Brain pericyte (primary cell): ENCODE measurements around the gene GRK5.

ENCODE experiments used
- DNase-seq: peaks from one replicate; pipeline ENCODE4 v3.0.0-alpha.2; 2012; ENCODE audit warnings: low read depth, low spot score

The GRK5 gene

DNA sequence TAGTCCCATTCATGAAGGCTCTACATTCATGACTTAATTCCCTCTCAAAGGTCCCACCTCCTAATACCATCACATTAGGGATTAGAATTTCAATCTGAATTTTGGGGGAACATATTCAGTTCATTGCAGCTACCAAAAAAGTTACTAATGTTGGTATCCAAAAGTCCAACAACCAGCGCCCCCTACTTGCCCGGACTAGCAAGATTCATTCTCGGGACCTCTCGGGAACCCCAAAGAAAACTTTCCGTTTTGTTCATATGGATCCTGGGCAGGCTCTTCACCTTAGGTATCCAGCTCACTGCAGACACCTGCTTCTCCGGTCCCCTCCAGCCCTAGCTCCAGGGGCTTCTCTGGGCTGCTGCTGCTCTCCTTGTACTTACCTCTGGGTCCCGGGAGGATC lies 8.9 kb upstream of the GRK5 start:
- DNase-seq: no peak

DNA sequence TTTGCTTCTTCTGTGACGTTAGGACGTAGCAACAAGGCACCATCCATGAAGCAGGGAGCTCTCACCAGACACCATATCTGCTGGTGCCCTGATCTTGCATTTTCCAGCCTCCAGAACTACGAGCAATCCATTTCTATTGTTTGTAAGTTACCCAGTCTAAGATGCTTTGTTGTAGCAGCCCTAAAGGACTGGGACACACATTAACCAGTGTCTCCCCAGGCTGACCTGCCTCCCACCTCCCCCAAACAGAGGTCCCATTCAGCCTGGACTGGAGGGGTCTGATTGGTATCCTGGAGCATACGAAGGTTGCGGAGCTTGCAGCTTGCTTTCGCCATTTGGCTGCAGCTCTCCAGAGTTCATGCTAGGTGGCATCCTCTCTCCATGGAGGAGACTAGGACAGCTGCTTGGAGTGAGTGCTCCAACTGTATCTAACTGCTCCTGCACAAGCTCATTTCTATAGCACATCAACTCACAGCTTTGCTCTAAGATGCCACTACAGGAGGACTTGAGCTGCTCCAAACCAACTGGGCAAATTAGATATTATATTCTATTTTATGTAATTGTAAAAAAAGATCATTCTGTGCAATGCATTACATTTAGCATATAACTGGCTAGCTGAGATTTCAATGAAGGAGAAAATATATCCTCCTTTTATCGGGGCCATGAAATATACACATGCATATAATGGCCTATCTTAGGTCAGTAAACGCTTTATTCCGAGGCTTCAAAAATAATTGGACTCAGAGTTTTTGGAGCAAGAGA lies 8.0 kb upstream of the GRK5 start:
- DNase-seq: peak; percentile 53

DNA sequence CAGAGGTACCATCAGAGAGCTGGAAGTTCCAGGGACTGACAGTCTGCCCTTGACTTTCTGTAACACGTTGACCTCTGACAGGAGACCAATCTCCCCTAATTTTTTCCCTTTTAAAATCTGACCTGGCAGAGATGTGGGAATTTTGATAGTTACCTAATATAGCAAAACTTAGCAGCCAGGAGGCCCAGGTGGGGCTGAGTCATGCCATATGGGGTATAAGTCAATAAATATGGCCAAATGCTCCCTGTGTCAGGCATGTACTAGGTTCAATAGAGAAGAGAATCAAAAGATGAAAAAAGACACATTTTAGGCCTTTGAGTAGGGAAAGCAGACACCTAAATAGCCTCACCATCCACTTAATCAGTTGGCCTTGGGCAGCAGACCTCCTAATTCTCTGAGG lies 6.1 kb upstream of the GRK5 start:
- DNase-seq: no peak

DNA sequence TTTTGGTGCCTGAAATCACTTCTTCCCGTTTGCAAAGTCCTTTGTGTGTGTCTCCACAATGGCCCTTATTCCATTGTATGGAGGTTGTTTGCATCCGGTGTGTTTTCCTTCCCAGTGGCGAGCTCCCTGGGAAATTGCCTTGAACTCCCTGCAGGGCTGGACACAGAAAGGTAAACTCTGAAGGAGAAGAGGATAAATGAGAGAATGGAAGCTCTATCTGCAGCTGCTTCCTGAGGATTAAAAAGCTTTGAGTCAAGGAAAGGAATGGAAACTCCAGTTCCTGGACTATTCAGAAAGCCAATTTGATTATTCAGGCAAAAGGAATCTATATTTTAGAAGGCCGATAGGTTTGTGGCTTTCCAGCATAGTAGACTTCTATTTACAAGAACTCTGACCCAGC lies 4.4 kb upstream of the GRK5 start:
- no peak for DNase-seq

DNA sequence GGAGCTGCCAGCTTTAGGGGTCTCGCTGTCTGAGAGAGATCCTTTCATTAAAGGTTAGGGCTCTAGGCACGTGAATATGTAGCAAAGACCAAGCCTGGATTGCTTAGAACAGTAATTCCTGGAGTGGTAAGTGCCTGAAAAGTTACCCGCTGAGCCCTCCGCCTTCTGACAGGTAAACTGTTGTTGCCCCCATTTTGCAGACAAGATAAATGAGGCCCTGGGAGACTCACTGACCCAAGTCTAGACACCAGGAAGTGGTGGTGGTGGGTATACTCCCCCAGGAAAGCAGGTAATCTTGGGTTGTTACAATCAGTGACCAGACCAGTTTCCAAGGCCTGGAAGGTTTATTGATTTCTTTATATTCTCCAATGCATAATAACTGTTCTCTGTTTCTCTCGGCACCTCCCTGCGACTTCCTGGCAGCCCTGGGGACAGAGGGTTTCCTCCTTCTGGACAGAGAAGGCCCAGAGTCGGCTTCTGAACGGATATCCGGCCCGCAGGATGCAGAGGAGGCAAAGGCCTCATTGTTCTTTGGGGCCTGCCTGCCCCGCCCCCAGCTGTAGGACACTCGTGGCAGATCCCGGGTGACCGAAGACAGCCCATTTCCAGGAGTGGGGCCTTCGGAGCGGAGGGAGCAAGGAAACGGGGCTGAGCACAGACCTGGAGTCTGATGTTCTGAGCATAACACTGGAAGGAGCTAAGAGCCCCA lies 1.3 kb upstream of the GRK5 start:
- no peak for DNase-seq

DNA sequence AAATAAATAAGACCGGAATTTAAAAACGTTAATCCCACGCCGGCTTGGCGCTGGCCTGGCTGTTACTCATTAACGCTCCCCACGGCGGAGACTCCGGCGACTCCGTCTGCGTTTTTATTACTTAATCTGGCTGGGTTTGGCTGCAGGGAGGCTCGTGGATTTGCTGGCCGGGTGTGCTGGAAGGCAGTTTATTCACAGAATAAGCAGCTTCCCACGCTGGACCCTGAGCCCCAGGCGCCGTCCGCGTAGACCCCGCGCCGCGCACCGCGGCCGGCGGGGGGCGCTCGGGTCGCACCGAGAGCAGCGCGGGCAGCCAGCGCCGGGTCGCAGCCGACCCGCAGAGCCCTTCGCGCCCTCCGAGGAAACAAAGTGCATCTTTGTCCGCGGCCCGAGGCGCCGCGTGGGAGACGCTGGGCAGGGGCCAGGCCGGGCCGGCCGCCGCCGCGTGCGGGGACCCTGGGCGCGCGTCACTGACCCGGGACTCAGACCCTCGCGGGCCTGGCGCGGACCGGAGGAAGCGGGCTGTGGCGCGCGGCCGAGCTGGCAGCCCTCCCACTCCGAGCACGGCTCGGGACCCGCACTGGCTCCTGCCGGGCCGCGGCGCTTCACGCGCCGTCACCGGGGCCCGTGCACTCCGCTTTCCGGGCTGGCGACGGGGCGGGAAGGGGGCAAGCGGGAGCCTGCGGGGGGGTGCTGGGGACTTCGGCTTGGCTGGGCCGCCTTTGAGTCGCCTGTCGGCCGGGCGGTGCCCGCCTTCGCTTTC lies 587 bp upstream of the GRK5 start:
- no peak for DNase-seq

DNA sequence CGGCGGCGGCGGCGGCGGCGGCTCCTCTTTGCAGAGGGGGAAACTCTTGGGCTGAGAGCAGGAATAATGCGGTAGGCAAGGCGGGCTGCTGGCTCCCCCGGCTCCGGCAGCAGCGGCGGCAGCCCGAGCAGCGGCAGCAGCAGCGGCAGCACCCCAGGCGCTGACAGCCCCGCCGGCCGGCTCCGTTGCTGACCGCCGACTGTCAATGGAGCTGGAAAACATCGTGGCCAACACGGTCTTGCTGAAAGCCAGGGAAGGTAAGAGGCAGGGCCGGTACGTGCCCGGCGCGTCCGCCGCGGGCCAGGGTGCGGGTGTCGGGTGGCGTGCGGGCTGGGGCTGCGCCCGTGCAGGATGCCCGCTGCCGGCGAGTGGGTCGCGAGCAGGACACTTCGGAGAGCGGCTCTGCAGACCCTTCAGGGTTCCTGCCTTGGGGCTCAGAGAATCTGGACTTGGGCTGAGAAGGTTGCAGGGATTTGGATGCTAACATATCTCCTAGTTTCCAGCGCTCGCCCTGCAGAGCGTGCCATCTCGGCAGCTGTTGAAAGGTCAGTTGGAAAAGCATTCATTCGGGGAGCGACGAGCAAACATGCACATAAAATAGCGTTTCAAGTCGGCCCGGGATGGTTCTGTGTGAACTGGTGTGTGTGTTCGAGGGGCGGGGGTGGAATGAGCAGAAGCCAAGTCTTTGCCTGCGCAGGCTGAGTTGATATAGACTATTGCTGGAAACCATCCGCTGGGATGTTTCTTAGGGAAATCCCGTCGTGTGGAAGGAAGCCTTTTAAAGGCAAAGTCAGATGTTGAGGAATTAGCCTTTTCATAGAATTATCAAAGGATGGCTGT lies 562 bp downstream of the GRK5 start:
- DNase-seq: no peak

DNA sequence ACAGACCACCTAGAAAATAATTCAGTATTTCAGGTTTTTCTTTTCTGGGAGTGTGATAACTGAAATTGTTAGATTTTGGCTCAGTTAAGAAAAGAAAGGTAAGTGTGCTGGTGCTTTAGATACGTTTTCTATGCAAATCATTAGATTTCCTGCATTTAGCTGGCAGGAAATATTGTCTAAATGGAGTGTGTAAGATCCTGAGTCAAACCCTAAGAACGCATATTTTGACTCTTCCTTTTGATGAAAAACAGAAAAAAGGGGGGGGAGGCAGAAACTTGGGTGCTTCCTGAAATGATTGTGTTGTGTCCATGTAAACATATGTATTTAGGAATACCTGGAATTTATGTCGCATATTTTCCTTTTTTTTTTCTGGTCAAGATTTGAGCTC lies 1.2 kb downstream of the GRK5 start:
- DNase-seq: no peak

DNA sequence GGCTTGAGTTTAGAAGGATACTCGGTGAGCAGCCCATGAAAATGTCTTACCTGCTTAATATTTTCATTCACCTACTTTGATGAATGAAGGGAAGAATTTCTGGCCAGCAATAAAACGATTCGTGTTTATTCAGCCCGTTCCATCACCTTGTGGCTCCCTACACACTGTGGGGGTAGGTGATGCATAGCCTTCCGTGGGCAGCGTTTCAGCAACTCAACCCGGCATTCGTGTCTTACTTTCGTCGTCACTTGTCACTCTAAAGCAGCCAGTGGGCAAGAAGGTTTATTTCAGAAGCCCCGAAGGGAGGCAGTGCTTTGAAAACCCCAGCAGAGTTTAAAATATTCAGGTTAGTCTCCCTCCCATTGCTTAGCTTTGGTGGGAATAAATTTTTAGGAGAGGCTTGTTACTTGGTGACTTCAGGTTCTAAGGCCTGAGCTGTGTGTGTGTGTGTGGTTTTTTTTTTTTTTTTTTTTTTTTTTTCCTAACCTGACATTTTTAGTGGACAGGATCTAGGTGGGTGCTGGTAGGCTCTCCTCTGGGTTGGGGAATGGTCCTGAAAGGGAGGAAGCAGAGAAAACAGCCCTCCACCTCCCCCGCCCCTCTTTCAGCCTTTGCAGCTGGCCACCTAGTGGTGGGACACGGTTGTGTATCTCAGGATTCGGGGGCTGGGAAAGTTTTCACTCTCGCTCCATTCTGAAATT lies 1.8 kb downstream of the GRK5 start:
- no peak for DNase-seq

DNA sequence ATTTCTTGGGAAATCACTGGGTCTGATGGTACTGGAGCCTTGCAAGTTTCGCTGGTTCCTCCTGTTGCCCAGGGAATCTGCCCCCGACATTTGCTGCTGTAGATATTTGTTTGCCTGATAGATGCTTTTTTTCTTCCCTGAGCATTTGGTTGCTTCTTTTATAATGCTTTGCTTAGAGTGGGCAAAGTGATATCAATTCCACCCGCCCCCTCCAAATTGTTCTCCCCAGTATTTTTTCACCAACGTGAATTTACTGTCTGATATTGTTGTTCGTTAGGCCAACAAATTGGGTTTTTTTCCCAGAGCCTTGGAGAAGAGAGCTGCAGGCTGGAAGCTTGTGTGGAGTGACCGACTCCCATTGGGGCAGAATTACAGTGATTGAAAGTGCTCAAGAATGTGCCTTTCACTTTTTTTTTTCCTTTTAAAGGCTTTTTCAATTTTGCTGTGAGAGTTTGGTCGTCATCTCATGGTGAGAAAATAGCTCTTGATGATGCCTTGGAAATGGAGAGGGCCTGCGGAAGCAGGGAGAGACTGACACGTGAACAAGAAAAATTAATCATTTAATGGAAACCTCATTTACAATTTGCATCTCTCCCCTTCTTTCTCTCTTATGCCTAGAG lies 2.5 kb downstream of the GRK5 start:
- no peak for DNase-seq

DNA sequence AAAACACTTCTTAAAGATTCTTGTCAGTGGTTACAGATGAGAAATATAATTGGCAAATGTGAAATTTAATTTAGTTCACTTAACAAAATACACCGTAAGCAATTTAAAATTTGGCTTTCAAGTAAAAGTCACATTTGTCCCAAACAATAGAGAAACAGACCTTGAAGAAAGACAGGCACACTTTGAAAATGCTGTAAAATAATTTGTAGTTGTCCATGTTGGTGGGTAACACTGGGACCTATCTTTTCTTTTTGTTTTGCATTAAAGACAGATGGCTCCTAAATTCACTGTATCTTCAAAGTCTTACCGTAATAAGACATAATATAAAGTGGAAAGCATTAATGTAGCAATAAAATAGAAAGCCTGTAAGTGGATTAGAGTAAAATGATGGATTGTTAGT lies 3.3 kb downstream of the GRK5 start:
- DNase-seq: no peak

DNA sequence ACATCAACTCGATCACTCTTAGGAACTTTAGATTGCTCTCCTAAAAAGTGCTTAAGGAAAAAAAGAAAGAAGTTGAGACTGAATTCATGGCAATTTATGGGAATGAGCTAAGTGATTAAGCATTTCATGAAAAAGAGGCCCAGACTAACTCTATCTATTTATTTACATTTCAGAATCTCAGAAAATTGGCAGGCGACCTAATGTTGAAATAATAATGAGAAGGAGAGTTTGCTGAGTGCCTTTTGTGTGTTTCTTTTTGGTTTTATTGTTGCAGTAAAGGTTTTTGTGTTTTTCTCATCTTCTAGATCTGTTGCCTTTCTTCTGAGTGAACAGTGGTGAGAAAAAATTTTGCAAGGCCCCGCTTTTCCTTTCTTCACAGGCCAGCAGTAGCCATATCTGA lies 3.8 kb downstream of the GRK5 start:
- DNase-seq: no peak

DNA sequence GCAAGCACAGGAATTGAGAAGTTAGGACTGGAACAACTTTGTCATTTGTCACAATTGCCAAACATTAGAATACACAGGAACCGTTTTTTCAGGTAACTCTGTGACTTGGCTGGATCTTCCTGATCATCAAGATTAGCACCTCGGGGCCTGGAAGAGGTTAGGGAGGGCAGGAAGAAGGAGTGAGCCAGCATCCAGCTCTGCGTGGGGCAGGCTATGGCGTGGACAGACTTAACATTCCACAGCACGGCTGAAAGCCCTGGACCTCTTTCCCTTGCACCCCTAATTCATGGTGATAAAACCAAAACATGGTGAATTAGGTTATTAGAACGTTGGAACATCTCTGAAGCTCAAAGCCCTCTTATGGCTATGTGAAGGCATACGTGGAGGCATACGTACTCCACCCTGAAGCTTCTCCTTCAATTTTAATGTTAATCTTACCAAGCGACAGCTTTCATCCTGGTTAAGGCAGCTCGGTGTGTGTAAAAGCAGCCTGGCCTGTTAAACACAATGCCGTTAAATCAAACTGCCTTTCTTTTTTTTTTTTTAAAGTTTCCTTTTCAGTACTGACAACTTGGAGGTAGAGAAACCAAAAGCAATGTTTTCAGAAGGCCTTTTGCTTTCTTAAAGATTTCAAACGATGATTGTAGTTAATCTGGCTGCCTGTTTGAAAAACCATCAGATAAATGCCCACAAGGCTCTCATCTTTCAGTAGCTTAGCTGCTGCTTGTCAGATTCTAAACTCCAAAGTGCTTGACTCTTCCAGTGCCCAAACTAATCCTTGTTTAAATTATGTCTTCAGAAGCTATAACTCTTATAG lies 4.5 kb downstream of the GRK5 start:
- no peak for DNase-seq

DNA sequence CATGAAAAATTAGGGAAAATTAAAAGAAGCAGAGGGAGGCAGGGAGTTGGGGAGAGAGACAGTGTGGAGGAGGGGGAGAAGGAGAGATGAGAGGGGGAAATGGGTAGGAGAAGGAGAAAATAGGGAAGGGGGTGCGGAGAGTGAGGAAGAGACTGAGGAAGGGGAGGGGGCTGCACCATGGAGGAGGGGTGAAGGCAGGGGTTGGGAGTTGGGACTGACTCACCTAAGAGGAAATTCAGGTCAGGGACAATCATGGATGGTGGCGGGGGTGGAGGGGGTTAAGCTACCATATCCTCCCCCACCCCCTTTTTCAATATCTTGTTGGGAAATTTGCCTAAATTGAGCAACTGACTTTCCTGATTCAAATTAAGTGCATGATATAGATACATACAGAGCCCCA lies 8.0 kb downstream of the GRK5 start:
- no peak for DNase-seq

DNA sequence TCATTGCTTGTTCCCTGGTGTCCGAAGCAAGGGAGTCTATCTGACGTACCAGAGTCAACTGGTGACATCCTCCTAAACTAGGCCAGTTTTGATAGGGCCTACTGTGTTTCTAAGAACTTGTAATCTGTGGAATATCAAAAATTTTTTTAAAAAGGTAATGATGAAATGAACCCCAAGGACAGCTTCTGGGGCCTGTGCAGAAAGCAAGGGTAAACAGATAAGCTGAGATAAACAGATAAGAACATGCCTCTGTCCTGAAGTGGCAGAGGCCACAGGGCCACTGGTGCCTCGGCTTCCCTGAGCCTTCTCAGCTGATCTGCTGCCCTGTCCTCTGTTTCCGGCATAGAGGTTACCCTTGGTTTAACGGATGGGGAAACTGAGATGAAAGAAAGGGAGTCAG lies 8.8 kb downstream of the GRK5 start:
- no peak for DNase-seq

DNA sequence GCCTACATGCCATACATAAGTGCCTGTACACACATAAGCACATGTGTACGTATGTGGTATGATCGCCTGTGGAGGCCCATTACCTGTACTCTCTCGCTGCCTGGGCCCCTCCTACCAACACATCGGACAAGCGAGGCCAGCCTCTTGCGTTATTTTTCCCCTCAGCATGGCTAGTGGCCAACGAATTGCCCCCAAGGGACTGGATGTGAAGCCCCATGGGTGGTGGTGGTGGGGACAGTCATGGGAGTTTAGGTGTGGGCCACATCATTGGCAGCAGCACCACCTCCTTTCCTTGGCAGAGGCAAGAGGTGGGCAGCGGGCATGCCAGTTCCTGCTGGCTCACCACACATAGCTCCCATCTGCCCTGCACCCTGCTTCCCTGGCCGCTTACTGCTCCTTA lies 10.0 kb downstream of the GRK5 start:
- DNase-seq: no peak

DNA sequence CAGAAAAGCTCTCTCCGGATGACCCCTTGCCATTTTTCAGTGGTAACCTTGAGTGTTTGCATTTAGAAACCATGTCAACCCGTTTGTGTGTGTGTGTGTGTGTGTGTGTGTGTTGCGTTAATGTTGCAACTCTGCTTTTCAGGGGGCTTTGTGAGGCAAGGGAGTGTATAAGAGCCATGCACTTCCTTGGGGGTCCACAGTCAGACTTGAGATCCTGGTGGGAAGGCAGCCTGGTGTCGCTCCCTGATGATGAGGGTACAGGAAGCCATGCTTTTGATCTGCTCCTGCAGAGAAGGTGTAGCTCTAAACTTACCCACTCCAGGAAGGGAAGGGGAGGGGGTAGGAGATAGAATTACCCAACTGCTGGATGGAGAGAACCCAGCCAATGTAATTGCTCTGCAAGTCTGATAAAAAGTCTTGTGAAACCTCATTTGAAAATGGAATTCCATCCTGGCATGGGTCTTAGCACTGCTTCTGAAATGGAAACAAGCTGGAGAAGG lies 10.7 kb downstream of the GRK5 start:
- DNase-seq: no peak

DNA sequence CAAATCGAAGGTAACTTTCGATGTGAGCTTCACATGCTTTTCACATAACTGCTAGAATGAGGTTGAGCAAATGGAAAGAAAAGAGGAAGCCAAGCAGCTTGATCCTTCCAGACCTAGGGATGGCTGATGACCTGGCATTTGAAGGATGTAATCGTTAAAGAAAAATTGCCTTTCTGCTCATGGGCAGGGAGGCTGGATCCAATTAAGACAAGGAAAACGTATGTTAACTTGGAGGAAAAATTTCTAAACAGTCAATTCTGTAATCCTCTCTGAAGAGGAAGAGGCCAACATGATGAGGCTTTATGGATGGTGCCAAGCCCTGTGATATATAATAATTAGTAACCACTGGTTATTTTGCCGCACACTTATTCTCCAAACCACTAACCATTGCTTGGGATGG lies 12.5 kb downstream of the GRK5 start:
- no peak for DNase-seq

DNA sequence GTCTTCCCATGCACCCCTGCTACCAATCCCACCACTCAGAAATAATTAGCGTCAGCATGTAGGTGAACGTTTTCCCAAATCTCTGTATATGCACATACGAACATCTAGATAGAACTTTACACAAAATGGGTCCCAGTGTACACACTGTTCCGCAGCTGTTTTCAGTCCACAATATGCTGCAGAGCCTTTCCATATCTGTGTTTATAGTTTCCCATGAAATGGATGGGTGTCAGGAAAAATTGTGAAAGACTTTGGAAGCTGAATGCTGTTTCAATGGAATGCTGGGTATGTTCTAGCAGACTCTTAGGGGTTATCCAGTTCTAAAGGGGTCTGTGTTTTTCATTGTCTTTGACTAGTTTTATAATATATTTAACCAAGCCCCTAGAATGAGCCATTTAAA lies 13.8 kb downstream of the GRK5 start:
- no peak for DNase-seq

DNA sequence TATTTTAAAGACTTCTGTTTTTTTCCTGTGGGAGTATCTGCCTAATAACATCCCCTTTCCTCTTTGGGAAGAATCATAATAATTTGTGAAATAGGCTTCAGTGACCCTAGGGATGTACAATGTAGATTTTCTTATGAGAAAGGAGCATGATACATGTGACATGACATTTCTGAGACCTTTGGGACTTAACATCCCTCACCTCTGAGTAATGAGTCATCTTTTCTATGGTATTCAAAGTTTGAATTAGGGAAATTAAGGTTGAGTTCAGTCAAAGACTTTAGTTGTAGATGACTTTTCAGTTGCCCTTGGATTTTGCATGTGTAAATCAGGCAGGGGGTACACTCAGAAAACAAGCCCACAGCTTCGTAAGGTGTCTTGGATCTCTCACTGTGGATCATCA lies 14.3 kb downstream of the GRK5 start:
- no peak for DNase-seq
